ENCODE measurements around the gene HCFC2.
A peak's percentile ranks its signal among the peaks of the same experiment; 100 is the strongest.

The HCFC2 gene

GRCh38 chr12:104122298-104122697 lies 58.0 kb downstream of the HCFC2 start:
- Histone ChIP-seq H3K9me3 (no peaks in the 10 kb centered on the region), H3K27me3 (no peaks in the 10 kb centered on the region), H3K36me3 (peaks cover 52 to 87% (median 73%) of the 10 kb centered on the region in 3 donors), H3K27ac (no peak overlapping the region), H3K4me3 (no peak overlapping the region), H3K4me1 (peaks cover 0 to 10% (median 0%) of the 10 kb centered on the region in 4 donors)
- no peak for TF ChIP-seq CTCF (IDR thresholded peaks at IDR 0.05)
- DNase-seq = no peak
- intact Hi-C loops (cut with DNase I; ENCODE audit: low total_unique reads) = no loop called here

- Histone ChIP-seq H3K9me3 (no peaks in the 10 kb centered on the region), H3K4me1 (peaks cover 0 to 27% (median 5%) of the 10 kb centered on the region in 4 donors), H3K27me3 (no peaks in the 10 kb centered on the region), H3K4me3 (no peak overlapping the region), H3K27ac (no peak overlapping the region), H3K36me3 (peaks cover 55 to 85% (median 72%) of the 10 kb centered on the region in 3 donors)
- TF ChIP-seq CTCF (IDR thresholded peaks at IDR 0.05) = no peak
- DNase-seq = no peak
- intact Hi-C loops (cut with DNase I; ENCODE audit: low total_unique reads) = no loop called here
Measured at GRCh38 chr12:104126548-104126947, 62.2 kb downstream of the HCFC2 start.

GRCh38 chr12:104130760-104131159 lies 66.4 kb downstream of the HCFC2 start:
- intact Hi-C loops (cut with DNase I; ENCODE audit: low total_unique reads) = no loop called here

GRCh38 chr12:104131609-104132008 lies 67.3 kb downstream of the HCFC2 start:
- Histone ChIP-seq H3K27me3 (no peaks in the 10 kb centered on the region), H3K4me1 (peaks cover 0 to 73% (median 29%) of the 10 kb centered on the region in 4 donors), H3K36me3 (peaks cover 45% of the 10 kb centered on the region in 3 donors), H3K27ac (peak overlapping the region in 1 of 2 donors; percentile 2), H3K9me3 (no peaks in the 10 kb centered on the region), H3K4me3 (no peak overlapping the region)
- DNase-seq = no peak
- TF ChIP-seq CTCF (IDR thresholded peaks at IDR 0.05) = no peak
- intact Hi-C loops (cut with DNase I; ENCODE audit: low total_unique reads) = no loop called here

More at GRCh38 chr12:104130760-104131159, 66.4 kb downstream of the HCFC2 start:
- H3K4me1 ChIP-seq = peaks cover 0 to 65% (median 24%) of the 10 kb centered on the region in 4 donors
- H3K36me3 ChIP-seq = peaks cover 51 to 53% (median 53%) of the 10 kb centered on the region in 3 donors
- no peaks in the 10 kb centered on the region for H3K9me3 ChIP-seq
- no peaks in the 10 kb centered on the region for H3K27me3 ChIP-seq
- no peak overlapping the region for H3K27ac ChIP-seq
- H3K4me3 ChIP-seq = no peak overlapping the region
- no peak for DNase-seq
- TF ChIP-seq CTCF (IDR thresholded peaks at IDR 0.05) = no peak

GRCh38 chr12:104132351-104132956 lies 68.1 kb downstream of the HCFC2 start:
- H3K9me3 ChIP-seq = no peaks in the 10 kb centered on the region
- peak overlapping the region in 1 of 2 donors; percentile 2 for H3K27ac ChIP-seq
- peaks cover 36 to 39% (median 37%) of the 10 kb centered on the region in 3 donors for H3K36me3 ChIP-seq
- intact Hi-C loops (cut with DNase I; ENCODE audit: low total_unique reads) = no loop called here
- DNase-seq = no peak
- peaks cover 0 to 76% (median 29%) of the 10 kb centered on the region in 4 donors for H3K4me1 ChIP-seq
- no peak overlapping the region for H3K4me3 ChIP-seq
- TF ChIP-seq CTCF (IDR thresholded peaks at IDR 0.05) = no peak
- no peaks in the 10 kb centered on the region for H3K27me3 ChIP-seq
